GM19395 (cell line): ENCODE measurements around the gene SLC38A10.

Source experiments
- ATAC-seq: cut with Tn5 transposase; IDR thresholded peaks from one replicate; pipeline ENCODE4 v1.9.1; 2021; ENCODE audit warnings: mild to moderate bottlenecking, moderate library complexity; ENCODE audit not compliant: unreplicated experiment

Gene SLC38A10

GRCh38 chr17:81299846-81300585 lies 4.9 kb upstream of the SLC38A10 start:
- no peak for ATAC-seq

GRCh38 chr17:81298991-81299738 lies 4.1 kb upstream of the SLC38A10 start:
- ATAC-seq: no peak

GRCh38 chr17:81298325-81298990 lies 3.4 kb upstream of the SLC38A10 start:
- no peak for ATAC-seq

GRCh38 chr17:81295676-81296381 lies 722 bp upstream of the SLC38A10 start:
- ATAC-seq: peak; percentile 28

GRCh38 chr17:81294512-81295030 lies 536 bp downstream of the SLC38A10 start:
- ATAC-seq: peak; percentile 22

GRCh38 chr17:81292450-81292849 lies 2.7 kb downstream of the SLC38A10 start:
- ATAC-seq: no peak

GRCh38 chr17:81291662-81292061 lies 3.4 kb downstream of the SLC38A10 start:
- no peak for ATAC-seq

GRCh38 chr17:81290230-81290629 lies 4.9 kb downstream of the SLC38A10 start:
- no peak for ATAC-seq

- ATAC-seq: no peak
Measured at GRCh38 chr17:81289627-81290026, 5.5 kb downstream of the SLC38A10 start.

GRCh38 chr17:81288715-81289114 lies 6.4 kb downstream of the SLC38A10 start:
- no peak for ATAC-seq

- no peak for ATAC-seq
Measured at GRCh38 chr17:81287741-81288430, 7.2 kb downstream of the SLC38A10 start.

GRCh38 chr17:81287152-81287551 lies 8.0 kb downstream of the SLC38A10 start:
- ATAC-seq: no peak

- ATAC-seq: no peak
Measured at GRCh38 chr17:81286491-81287145, 8.5 kb downstream of the SLC38A10 start.

GRCh38 chr17:81285894-81286293 lies 9.2 kb downstream of the SLC38A10 start:
- ATAC-seq: no peak

GRCh38 chr17:81285179-81285878 lies 9.8 kb downstream of the SLC38A10 start:
- no peak for ATAC-seq

GRCh38 chr17:81282876-81283275 lies 12.2 kb downstream of the SLC38A10 start:
- no peak for ATAC-seq

GRCh38 chr17:81282141-81282540 lies 13.0 kb downstream of the SLC38A10 start:
- ATAC-seq: no peak

- no peak for ATAC-seq
Measured at GRCh38 chr17:81280571-81280970, 14.5 kb downstream of the SLC38A10 start.
